ENCODE measurements around the gene PAX5. TPM values are rescaled to one million over a fixed set of nuclear protein-coding genes. Genes with fewer than 3 reads are reported as not detected.

PAX5 gene
- polyA plus RNA-seq, 1 of the 3 experiments (the other 2 are of a cell fraction) = 0.05 TPM

DNA sequence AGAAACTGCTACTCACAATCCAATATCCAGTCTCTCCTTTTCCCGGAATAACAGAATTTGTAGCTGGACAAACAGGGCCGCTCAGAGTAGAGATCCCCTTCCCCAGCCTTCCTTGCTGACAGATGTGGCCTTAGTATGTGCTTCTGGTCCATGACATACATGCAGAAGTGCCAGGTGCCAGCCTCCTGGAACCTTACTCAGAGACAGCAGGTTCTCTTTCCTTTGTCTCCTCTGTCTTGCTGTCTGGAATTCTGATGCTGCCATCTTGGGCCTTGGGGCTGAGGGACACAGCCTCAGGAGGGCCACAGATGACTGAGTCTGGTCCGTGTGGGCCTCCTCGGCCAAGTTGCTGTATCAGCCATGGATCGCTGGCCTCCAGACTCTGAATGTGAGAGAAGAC, 210.1 kb downstream of the PAX5 start:
- WGBS (ENCODE audit: low lambda C conversion rate) = 60% methylated on average over 5 of the region's 5 CpGs
- Histone ChIP-seq H3K79me2 (ENCODE audit: insufficient read depth) (no peaks in the 10 kb centered on the region), H3K27me3 (ENCODE audit: insufficient read depth) (peaks cover 26% of the 10 kb centered on the region), H3K4me2 (no peak overlapping the region), H3F3A (replicated peaks; ENCODE audit: insufficient read depth) (no peaks in the 10 kb centered on the region), H2AFZ (ENCODE audit: low read depth) (no peak overlapping the region), H3K36me3 (replicated peaks in 1 of 2; ENCODE audit: control insufficient read depth in 1 of 2, insufficient read depth in 2 of 2, low read length in 1 of 2) (no peaks in the 10 kb centered on the region), H3K4me3 (ENCODE audit: low read depth in 2 of 2, low read length in 1 of 2) (no peak overlapping the region), H3K27ac (ENCODE audit: low read depth in 2 of 2, low read length in 1 of 2) (no peak overlapping the region), H3K9ac (no peak overlapping the region), H3K9me2 (no peaks in the 10 kb centered on the region), H3K9me3 (no peaks in the 10 kb centered on the region), H4K20me1 (ENCODE audit: insufficient read depth) (no peaks in the 10 kb centered on the region), H3K4me1 (ENCODE audit: control insufficient read depth in 1 of 2, insufficient read depth in 2 of 2, low read depth in 1 of 2, low read length in 1 of 2) (no peaks in the 10 kb centered on the region)
- POLR2A ChIA-PET = no interaction called here
- CTCF ChIA-PET = no interaction called here
- no peak for DNase-seq
- TF ChIP-seq RFX5 (IDR thresholded peaks at IDR 0.05; ENCODE audit: low read length) (no peak), CHD2 (IDR thresholded peaks at IDR 0.05; ENCODE audit: low read length, partially characterized antibody) (no peak), TAF1 (IDR thresholded peaks at IDR 0.05; ENCODE audit: borderline replicate concordance, low read depth, low read length) (no peak), MXI1 (IDR thresholded peaks at IDR 0.05; ENCODE audit: low read depth, low read length) (no peak), NRF1 (IDR thresholded peaks at IDR 0.05; ENCODE audit: low read depth, low read length) (no peak), RXRA (IDR thresholded peaks at IDR 0.05; ENCODE audit: borderline replicate concordance, low read depth) (no peak), TEAD4 (IDR thresholded peaks at IDR 0.05; ENCODE audit: borderline replicate concordance, insufficient read depth) (no peak), POLR2AphosphoS5 (IDR thresholded peaks at IDR 0.05; ENCODE audit: low read depth, low read length) (no peak)
- TF ChIP-seq, protein P1, sequence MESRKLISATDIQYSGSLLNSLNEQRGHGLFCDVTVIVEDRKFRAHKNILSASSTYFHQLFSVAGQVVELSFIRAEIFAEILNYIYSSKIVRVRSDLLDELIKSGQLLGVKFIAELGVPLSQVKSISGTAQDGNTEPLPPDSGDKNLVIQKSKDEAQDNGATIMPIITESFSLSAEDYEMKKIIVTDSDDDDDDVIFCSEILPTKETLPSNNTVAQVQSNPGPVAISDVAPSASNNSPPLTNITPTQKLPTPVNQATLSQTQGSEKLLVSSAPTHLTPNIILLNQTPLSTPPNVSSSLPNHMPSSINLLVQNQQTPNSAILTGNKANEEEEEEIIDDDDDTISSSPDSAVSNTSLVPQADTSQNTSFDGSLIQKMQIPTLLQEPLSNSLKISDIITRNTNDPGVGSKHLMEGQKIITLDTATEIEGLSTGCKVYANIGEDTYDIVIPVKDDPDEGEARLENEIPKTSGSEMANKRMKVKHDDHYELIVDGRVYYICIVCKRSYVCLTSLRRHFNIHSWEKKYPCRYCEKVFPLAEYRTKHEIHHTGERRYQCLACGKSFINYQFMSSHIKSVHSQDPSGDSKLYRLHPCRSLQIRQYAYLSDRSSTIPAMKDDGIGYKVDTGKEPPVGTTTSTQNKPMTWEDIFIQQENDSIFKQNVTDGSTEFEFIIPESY (IDR thresholded peaks at IDR 0.05; ENCODE audit: borderline replicate concordance, low read depth) = no peak
- TF ChIP-seq, protein P2, sequence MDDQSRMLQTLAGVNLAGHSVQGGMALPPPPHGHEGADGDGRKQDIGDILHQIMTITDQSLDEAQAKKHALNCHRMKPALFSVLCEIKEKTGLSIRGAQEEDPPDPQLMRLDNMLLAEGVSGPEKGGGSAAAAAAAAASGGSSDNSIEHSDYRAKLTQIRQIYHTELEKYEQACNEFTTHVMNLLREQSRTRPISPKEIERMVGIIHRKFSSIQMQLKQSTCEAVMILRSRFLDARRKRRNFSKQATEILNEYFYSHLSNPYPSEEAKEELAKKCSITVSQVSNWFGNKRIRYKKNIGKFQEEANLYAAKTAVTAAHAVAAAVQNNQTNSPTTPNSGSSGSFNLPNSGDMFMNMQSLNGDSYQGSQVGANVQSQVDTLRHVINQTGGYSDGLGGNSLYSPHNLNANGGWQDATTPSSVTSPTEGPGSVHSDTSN (IDR thresholded peaks at IDR 0.05) = no peak
- TF ChIP-seq, protein P3, sequence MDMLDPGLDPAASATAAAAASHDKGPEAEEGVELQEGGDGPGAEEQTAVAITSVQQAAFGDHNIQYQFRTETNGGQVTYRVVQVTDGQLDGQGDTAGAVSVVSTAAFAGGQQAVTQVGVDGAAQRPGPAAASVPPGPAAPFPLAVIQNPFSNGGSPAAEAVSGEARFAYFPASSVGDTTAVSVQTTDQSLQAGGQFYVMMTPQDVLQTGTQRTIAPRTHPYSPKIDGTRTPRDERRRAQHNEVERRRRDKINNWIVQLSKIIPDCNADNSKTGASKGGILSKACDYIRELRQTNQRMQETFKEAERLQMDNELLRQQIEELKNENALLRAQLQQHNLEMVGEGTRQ (IDR thresholded peaks at IDR 0.05; ENCODE audit: borderline replicate concordance, low read depth, low read length) = no peak
- TF ChIP-seq, protein P4, sequence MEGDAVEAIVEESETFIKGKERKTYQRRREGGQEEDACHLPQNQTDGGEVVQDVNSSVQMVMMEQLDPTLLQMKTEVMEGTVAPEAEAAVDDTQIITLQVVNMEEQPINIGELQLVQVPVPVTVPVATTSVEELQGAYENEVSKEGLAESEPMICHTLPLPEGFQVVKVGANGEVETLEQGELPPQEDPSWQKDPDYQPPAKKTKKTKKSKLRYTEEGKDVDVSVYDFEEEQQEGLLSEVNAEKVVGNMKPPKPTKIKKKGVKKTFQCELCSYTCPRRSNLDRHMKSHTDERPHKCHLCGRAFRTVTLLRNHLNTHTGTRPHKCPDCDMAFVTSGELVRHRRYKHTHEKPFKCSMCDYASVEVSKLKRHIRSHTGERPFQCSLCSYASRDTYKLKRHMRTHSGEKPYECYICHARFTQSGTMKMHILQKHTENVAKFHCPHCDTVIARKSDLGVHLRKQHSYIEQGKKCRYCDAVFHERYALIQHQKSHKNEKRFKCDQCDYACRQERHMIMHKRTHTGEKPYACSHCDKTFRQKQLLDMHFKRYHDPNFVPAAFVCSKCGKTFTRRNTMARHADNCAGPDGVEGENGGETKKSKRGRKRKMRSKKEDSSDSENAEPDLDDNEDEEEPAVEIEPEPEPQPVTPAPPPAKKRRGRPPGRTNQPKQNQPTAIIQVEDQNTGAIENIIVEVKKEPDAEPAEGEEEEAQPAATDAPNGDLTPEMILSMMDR (IDR thresholded peaks at IDR 0.05) = no peak
